GM08714 (cell line): ENCODE data around the gene UVRAG.
"Not testable (repeated sequence)": the region's sequence is repeated elsewhere in the genome, so short reads cannot be mapped to it uniquely, and the experiment has no call there.

Source experiments
- H3K4me3 ChIP-seq: fragments of 200-500 bp; sonication (Bioruptor generic); 2 replicates; pipeline ENCODE4 v1.5.1; 2014; ENCODE audit warnings: mild to moderate bottlenecking, low read length, inconsistent platforms
- ZNF274 ChIP-seq: IDR thresholded peaks from 2 replicates; pipeline ENCODE4 v1.6.1; 2012; ENCODE audit warnings: mild to moderate bottlenecking, low read depth, low read length

UVRAG gene

DNA sequence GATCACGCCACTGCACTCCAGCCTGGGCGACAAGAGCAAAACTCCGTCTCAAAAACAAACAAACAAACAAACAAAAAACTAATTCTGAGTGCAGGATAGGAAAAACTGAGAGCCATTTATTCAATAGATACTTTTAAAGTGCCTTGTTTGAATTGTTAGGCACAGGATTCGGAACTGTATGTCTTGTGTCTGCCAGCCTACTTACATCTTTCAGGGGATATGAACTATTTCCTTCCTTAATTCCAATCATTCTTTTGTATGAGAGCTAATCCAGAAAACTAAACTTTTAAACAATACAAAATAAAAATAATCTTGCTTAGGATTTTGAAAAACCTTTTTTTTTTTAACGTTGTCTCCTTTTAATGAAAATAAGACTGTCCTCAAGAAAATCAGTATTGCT lies 12.6 kb downstream of the UVRAG start:
- TF ChIP-seq ZNF274, result no peak
- no peak overlapping the region for H3K4me3 ChIP-seq

DNA sequence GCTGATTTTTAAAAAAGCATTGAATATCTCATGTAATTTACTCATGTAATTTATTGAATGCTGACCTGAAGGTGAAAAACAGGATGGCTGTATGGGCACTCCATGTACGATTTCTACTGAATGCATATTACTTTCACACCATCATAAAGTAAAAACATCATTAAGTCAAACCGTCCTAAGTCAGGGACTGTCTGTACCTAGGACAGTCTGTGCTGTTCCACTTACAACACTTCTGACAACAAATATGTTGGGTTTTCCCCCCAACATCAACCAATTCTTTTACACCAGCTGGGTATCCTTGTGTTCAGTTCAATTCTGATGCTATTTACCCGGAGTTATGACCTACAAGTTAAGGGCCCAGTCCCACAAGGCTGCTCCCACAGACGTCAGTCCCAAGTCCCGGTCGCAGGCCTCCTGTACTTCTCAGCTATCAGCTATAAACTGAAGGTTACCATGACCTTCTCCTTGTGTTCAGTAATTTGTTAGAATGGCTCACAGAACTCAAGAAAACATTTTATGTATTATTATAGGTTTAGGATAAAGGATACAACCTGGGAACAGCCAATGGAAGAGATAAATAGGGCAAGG lies 17.0 kb downstream of the UVRAG start:
- no peak overlapping the region for H3K4me3 ChIP-seq
- no peak for TF ChIP-seq ZNF274

DNA sequence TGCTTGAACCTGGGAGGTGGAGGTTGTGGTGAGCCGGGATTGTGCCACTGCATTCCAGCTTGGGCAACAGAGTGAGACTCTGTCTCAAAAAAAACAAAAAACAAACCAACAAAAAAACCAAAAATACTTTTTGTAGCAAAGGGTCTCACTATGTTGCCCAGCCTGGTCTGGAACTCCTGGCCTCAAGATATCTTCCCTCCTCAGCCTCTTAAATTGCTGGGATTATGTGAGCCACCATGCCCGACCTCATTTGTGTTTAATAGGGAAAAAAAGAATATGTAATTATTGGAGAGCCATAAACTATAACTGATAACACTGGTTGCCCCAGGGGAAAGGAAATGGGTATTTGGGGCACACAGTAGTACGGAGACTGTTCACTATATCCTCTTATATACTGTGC lies 19.7 kb downstream of the UVRAG start:
- no peak for TF ChIP-seq ZNF274
- no peak overlapping the region for H3K4me3 ChIP-seq

DNA sequence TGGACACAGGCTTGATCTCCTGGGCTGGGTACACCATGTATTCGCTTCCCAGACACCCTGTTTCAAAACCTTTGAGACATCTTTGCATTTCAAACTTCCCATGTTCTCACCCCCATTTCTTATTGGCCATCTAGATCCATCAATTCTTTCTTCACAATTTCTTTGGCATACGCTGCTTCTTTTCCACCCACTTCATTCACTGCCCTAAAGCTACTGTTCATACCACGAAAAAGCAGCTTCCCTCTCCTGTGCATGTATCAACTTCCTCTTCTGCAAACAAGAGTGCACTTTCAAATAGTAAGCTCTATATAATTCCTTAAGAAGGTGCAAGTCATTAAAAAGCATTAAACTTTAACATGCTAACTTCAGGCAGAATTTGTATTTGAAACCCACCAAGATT lies 21.4 kb downstream of the UVRAG start:
- no peak overlapping the region for H3K4me3 ChIP-seq
- TF ChIP-seq ZNF274, result no peak

DNA sequence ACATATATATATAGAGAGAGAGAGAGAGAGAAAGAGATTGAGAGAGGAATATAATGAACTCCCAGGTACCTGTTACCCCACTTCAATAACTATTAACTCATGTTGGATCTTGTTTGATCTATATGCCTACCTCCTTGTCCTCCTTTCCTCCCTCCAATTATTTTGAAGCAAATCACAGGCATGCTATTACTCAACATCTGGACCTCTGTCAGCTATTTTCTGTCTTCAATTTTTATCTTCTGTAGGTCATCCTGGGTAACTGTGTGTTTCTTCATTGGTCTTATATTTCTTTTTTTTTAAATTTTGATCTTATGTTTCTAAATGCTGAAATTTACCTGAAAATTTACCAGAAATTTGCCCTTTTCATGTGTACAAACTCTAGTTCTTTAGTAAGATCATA lies 24.8 kb downstream of the UVRAG start:
- no peak for TF ChIP-seq ZNF274
- H3K4me3 ChIP-seq, result no peak overlapping the region

DNA sequence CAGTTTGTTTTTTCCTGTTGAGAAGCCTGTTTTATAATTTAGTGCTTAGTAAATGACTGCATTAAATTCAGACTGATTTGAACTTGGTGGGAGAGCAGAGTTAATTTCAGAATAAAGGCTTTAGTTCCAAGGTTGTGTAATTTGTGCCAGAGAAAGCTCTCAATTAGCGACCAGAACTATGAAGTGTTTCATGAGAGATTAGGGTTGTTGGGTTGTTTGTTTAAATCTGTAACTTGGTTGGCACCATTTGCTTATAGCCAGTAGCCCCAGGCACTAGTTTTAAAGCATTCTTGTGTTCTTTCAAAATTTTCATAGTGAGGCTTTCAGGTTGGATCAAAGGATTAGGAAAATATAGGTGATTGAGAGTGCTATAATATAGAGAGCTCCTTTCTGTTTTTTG lies 25.5 kb downstream of the UVRAG start:
- TF ChIP-seq ZNF274, result no peak
- no peak overlapping the region for H3K4me3 ChIP-seq

DNA sequence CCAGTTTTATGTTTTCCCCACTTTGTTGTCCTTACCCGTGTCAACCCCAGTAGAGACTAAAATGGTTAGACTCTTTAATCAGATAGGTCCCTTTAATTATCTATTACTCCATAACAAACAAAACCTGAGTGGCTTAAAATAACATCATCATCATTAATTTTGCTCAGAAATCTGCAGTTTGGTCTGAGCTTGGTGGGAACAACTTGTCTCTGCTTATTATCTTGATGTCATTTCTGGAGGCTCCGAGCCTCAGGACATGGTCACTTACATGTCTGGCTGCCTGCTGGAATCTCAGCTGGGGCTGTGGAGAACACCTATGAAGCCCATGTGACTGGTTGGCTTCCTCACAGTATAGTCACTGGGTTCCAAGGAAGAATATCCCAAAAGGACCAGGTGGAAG lies 26.7 kb downstream of the UVRAG start:
- H3K4me3 ChIP-seq, result no peak overlapping the region
- no peak for TF ChIP-seq ZNF274

DNA sequence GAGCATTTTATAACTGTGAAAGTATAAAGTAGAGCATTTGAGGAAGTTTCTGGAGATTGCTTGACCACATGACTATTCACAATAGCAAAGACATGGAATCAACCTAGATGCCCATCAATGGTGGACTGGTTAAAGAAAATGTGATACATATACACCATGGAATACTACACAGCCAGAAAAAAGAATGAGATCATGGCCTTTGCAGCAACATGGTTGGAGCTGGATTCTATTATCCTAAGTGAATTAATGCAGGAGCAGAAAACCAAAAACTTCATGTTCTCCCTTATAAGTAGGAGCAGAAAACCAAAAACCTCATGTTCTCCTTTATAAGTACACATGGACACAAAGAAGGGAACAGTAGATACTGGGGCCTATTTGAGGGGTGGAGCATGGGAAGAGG lies 30.3 kb downstream of the UVRAG start:
- no peak for TF ChIP-seq ZNF274
- no peak overlapping the region for H3K4me3 ChIP-seq

DNA sequence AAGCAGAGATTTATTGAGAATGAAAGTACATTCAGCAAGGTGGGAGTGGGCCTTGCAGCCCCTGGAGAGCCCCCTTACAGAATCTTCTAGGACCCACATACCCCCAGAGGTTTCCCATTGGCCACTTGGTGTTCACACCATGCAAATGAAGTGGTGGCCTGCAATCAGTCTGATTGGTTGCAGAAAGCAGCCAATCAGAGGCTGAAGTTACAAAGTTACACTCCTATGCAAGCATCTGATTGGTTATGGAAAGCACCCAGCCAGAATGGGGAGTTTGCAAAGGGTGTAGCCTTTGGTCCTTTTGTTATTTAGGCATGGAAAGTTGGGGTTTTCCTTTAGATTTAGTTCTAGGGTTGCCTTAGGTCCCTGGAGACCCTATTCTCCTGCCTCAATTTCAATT lies 34.9 kb downstream of the UVRAG start:
- no peak for TF ChIP-seq ZNF274
- H3K4me3 ChIP-seq, result no peak overlapping the region

DNA sequence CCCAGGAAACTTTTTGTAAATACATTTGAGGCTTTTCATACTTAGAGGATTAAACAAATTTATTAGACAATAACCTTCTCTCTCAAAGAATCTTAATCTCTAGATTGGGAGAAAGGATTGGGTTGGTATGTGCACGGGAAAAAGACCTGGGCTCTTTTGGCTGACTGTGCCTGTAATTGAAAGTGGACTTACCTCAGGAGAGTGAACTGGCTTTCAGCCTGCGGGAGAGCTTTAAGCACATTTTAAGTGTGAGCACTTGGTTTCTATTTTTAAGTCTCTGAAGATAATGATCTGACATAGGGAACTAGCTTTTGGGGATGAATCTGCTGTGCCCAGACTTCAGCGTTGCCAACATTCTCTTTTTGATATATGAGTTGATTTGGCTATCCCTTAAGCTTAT lies 35.8 kb downstream of the UVRAG start:
- no peak for TF ChIP-seq ZNF274
- H3K4me3 ChIP-seq, result no peak overlapping the region

DNA sequence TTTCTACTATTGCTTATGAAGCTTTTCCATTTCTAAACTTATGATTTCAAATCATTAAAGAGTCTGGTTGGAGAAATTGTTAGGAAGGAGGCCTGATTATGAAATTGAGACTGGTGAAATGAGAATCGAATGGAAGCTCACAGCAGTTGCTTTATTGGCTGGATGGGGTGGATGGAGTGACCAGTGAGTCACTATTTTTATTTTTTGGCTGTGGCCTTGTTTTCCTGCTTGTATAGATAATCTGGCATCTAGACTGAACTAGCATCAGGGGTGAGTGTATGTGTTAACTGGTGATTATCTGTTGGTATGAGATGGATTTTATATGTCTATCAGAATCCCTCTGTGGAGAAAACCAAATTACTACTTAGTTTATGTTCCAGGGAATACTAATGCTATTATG lies 36.2 kb downstream of the UVRAG start:
- TF ChIP-seq ZNF274, result no peak
- no peak overlapping the region for H3K4me3 ChIP-seq

DNA sequence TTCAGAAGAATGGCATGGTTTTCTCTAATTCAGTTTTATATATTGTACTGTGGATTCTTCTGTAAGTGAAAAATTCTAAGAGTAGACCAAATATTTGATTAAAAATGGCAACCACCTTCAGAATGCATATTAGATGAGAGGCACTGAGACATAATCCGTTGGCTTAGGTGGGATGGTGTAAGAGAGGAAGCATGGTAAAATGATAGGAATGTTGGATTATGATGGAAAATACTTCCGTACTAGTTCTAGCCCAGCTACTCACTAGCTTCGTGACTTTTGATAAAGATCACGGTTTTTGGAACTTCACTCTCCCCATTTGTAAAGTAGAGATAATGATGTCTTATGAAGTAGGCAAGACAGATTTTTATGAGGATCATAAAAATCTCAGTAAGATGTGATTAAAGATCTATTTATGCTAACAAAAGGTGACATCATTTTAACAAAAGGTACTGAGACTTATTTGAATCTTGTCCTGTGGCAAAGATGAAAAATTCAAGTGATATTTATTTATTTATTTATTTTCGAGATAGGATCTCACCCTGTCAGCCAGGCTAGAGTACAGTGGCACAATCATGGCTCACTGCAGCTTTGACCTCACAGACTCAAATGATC lies 37.5 kb downstream of the UVRAG start:
- no peak for TF ChIP-seq ZNF274
- no peak overlapping the region for H3K4me3 ChIP-seq

DNA sequence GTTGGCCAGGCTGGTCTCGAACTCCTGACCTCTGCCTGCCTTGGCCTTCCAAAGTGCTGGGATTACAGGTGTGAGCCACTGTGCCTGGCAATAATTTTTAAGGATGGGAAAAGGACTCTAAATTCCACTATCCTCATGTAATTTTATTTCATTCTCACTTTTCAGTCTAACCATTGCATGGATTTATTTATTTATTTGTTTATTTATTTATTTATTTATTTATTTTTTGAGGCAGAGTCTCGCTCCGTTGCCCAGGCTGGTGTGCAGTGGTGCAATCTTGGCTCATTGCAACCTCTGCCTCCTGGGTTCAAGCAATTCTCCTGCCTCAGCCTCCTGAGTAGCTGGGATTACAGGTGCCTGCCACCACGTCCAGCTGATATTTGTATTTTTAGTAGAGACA lies 38.6 kb downstream of the UVRAG start:
- not testable (repeated sequence) for H3K4me3 ChIP-seq

DNA sequence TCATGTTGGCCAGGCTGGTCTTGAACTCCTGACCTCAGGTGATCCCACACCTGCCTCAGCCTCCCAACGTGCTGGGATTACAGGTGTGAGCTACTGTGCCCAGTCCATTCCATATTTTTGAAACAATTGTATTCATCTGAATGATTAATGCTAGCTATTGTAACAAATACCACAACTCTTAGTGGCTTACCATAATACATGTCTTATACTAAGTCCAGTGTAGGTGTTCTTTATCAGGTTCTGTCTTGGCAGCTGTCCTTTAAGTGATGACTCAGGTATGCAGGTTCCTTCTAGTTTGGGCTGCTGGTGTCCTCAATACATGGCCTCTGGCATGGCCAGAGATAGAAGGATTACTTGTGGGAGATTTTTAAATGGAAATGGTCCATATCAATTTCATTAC lies 39.0 kb downstream of the UVRAG start:
- H3K4me3 ChIP-seq, result no peak overlapping the region
- no peak for TF ChIP-seq ZNF274

DNA sequence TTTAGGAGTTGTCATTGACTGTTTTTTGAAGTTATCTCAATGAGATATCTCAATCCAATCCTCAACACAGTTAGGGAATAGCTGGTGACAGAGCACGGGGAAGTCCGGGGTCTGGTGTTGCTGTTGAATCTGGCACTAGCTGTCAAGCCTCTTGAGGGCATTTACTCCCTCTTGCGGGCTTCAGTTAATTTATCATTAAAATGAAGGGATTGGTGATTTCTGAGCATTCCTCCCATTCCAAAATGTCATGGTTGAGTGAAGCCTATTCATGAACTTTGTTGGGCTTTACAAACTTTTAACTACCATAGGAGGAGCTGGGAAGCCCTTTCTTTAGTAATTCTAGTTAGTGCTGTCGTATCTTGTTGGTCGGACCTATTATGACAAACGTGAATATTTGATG lies 40.2 kb downstream of the UVRAG start:
- TF ChIP-seq ZNF274, result no peak
- H3K4me3 ChIP-seq, result no peak overlapping the region

DNA sequence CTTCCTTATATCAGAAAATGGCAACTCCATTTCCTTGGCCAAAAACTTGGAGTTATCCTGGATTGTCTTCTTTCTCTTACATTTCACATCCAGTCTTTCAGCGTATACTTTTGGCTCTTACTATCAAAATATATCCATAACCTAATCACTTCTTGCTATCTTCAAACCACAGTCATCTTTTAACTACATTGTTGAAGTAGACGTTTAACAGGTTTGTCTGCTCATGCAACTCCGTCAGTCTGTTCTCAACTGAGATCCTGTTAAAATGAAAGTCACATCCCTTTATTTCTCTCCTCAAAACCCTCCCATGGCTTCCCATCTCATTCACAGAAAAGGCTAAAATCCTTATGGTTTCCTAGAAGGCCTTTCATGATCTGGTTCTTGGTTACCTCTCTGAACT lies 41.9 kb downstream of the UVRAG start:
- no peak overlapping the region for H3K4me3 ChIP-seq
- TF ChIP-seq ZNF274, result no peak
